H1 (cell line): ENCODE results near the gene VAV2. TPM values are rescaled to one million over a fixed set of nuclear protein-coding genes. Genes with fewer than 3 reads are reported as not detected.

ENCODE experiments used
- CTCF ChIA-PET: fragments of 300-600 bp; sonication (Branson Sonifier 250); formaldehyde crosslinking; loops from one replicate; lab custom pipeline; 2021; ENCODE audit not compliant: partially characterized antibody; lab: Charles Lee
- POLR2A ChIA-PET: fragments of 300-600 bp; sonication (Branson Sonifier 250); formaldehyde crosslinking; loops from one replicate; lab custom pipeline; 2021; ENCODE audit warnings: inconsistent platforms; ENCODE audit not compliant: partially characterized antibody; lab: Charles Lee
- DNase-seq, 2 experiments: peaks; one replicate each; pipeline versions ENCODE4 v3.0.0 to v3.0.0-alpha.2; 2010 to 2022; ENCODE audit warnings: low spot score in 2 of 2, low read depth in 1 of 2, mixed read lengths in 1 of 2
- FAIRE-seq: peaks from 2 replicates; lab custom pipeline; 2011; peaks lifted over from hg19 to GRCh38; lab: Jason Lieb, UNC
- H2AFZ ChIP-seq: 2 replicates; pipeline ENCODE4 v1.8.1; 2012; ENCODE audit warnings: low read length, inconsistent platforms
- H2AK5ac ChIP-seq: 2 replicates; pipeline ENCODE4 v1.6.1; 2013; ENCODE audit warnings: low read depth, low read length
- H2BK120ac ChIP-seq: replicated peaks from 2 replicates; pipeline ENCODE3; 2013; ENCODE audit warnings: low read depth, low read length, inconsistent platforms
- H2BK12ac ChIP-seq: 2 replicates; pipeline ENCODE4 v1.6.1; 2013; ENCODE audit warnings: low read depth, low read length
- H2BK15ac ChIP-seq: 2 replicates; pipeline ENCODE4 v1.6.1; 2013; ENCODE audit warnings: low read length
- H2BK20ac ChIP-seq: 2 replicates; pipeline ENCODE4 v1.6.1; 2013; ENCODE audit warnings: low read length
- H2BK5ac ChIP-seq: 2 replicates; pipeline ENCODE4 v1.6.1; 2013; ENCODE audit warnings: low read depth, low read length
- H3K14ac ChIP-seq: 2 replicates; pipeline ENCODE4 v1.6.1; 2013; ENCODE audit warnings: inconsistent platforms; ENCODE audit not compliant: insufficient read length
- H3K18ac ChIP-seq: 2 replicates; pipeline ENCODE4 v1.6.1; 2013; ENCODE audit warnings: low read length; ENCODE audit errors: extremely low read depth
- H3K23ac ChIP-seq: 2 replicates; pipeline ENCODE4 v1.6.1; 2013; ENCODE audit warnings: inconsistent platforms; ENCODE audit not compliant: insufficient read length
- H3K23me2 ChIP-seq: 2 replicates; pipeline ENCODE4 v1.6.1; 2013; ENCODE audit warnings: low read depth, low read length
- H3K27ac ChIP-seq: 2 replicates; pipeline ENCODE4 v1.6.1; 2011; ENCODE audit warnings: low read depth, low read length, inconsistent platforms
- H3K27me3 ChIP-seq, 4 experiments: replicated peaks in 1 of 4; 1 replicate in 1 of 4; 2 replicates in 3 of 4; pipeline versions ENCODE4 v1.6.1 to v1.8.1; 2011 to 2013; ENCODE audit warnings: low read length in 3 of 4, mild to moderate bottlenecking in 3 of 4, inconsistent platforms in 2 of 4, mixed read lengths in 2 of 4, moderate library complexity in 1 of 4; ENCODE audit not compliant: control insufficient read depth in 3 of 4, insufficient read depth in 3 of 4; ENCODE audit errors: extremely low read depth in 1 of 4
- H3K36me3 ChIP-seq, 4 experiments: 2 replicates each; pipeline versions ENCODE4 v1.6.1 to v1.8.1; 2011 to 2013; ENCODE audit warnings: mild to moderate bottlenecking in 4 of 4, low read length in 3 of 4, moderate library complexity in 2 of 4, control low read depth in 1 of 4, inconsistent platforms in 1 of 4; ENCODE audit not compliant: insufficient read depth in 4 of 4, control insufficient read depth in 2 of 4
- H3K4ac ChIP-seq: replicated peaks from 2 replicates; pipeline ENCODE3; 2013; ENCODE audit warnings: low read length, low read depth, mixed read lengths, inconsistent platforms; ENCODE audit not compliant: insufficient read length
- H3K4me1 ChIP-seq, 4 experiments: replicated peaks in 1 of 4; 1 replicate in 1 of 4; 2 replicates in 3 of 4; pipeline versions ENCODE4 v1.6.1 to v1.8.1; 2011 to 2013; ENCODE audit warnings: low read length in 3 of 4, inconsistent platforms in 2 of 4, mixed read lengths in 1 of 4; ENCODE audit not compliant: insufficient read depth in 4 of 4, control insufficient read depth in 3 of 4
- H3K4me2 ChIP-seq, 2 experiments: 2 replicates each; pipeline versions ENCODE4 v1.6.1 to v1.8.1; 2011 to 2013; ENCODE audit warnings: low read depth in 2 of 2, low read length in 2 of 2, control low read depth in 1 of 2, inconsistent platforms in 1 of 2, mild to moderate bottlenecking in 1 of 2; ENCODE audit not compliant: insufficient read depth in 1 of 2
- H3K4me3 ChIP-seq, 4 experiments: fragments of 200-600, 300-600 bp in 1 of 4; sonication (generic), shearing (Covaris generic), sonication (Bioruptor Twin) in 1 of 4; 2 replicates each; pipeline versions ENCODE4 v1.5.1 to v1.8.1; 2011 to 2016; ENCODE audit warnings: low read length in 4 of 4, low read depth in 3 of 4, control low read depth in 2 of 4, inconsistent platforms in 2 of 4, mild to moderate bottlenecking in 2 of 4, mixed read lengths in 1 of 4, moderate library complexity in 1 of 4; ENCODE audit not compliant: insufficient read depth in 2 of 4; ENCODE audit errors: extremely low read depth in 1 of 4
- H3K56ac ChIP-seq: replicated peaks from 2 replicates; pipeline ENCODE3; 2013; ENCODE audit warnings: low read depth, mild to moderate bottlenecking, mixed read lengths, low read length, inconsistent platforms; ENCODE audit not compliant: insufficient read length
- H3K79me1 ChIP-seq: 2 replicates; pipeline ENCODE4 v1.6.1; 2013; ENCODE audit warnings: low read depth, low read length, control low read depth
- H3K79me2 ChIP-seq, 2 experiments: 2 replicates each; pipeline versions ENCODE4 v1.6.1 to v1.8.1; 2012 to 2013; ENCODE audit warnings: low read length in 2 of 2, mild to moderate bottlenecking in 2 of 2, inconsistent platforms in 1 of 2; ENCODE audit not compliant: insufficient read depth in 2 of 2, control insufficient read depth in 1 of 2
- H3K9ac ChIP-seq, 4 experiments: replicated peaks in 1 of 4; 1 replicate in 1 of 4; 2 replicates in 3 of 4; pipeline versions ENCODE4 v1.6.1 to v1.8.1; 2011 to 2013; ENCODE audit warnings: low read depth in 3 of 4, low read length in 3 of 4, control low read depth in 2 of 4, mild to moderate bottlenecking in 2 of 4, moderate library complexity in 2 of 4, inconsistent platforms in 1 of 4; ENCODE audit errors: extremely low read depth in 1 of 4
- H3K9me3 ChIP-seq, 2 experiments: 2 replicates each; pipeline versions ENCODE4 v1.6.1 to v1.8.1; 2012 to 2013; ENCODE audit warnings: mild to moderate bottlenecking in 2 of 2, moderate library complexity in 2 of 2, control low read depth in 1 of 2, inconsistent platforms in 1 of 2, low read depth in 1 of 2, low read length in 1 of 2, mixed read lengths in 1 of 2; ENCODE audit not compliant: insufficient read depth in 2 of 2
- H4K20me1 ChIP-seq, 2 experiments: replicated peaks in 1 of 2; 2 replicates each; pipeline versions ENCODE3 to v1.8.1; 2011 to 2013; ENCODE audit warnings: inconsistent platforms in 2 of 2, low read length in 2 of 2, mild to moderate bottlenecking in 1 of 2; ENCODE audit not compliant: insufficient read depth in 2 of 2, control insufficient read depth in 1 of 2
- H4K5ac ChIP-seq: 2 replicates; pipeline ENCODE4 v1.6.1; 2013; ENCODE audit warnings: low read length, low read depth, mixed read lengths, inconsistent platforms; ENCODE audit not compliant: insufficient read length
- H4K8ac ChIP-seq: 2 replicates; pipeline ENCODE4 v1.8.0; 2013; ENCODE audit warnings: mild to moderate bottlenecking, moderate library complexity, low read length, inconsistent platforms; ENCODE audit not compliant: insufficient read depth; ENCODE audit errors: extremely low read depth
- H4K91ac ChIP-seq: replicated peaks from 2 replicates; pipeline ENCODE3; 2013; ENCODE audit warnings: low read length, mixed read lengths, inconsistent platforms; ENCODE audit not compliant: insufficient read length
- BCL11A ChIP-seq, 2 experiments: IDR thresholded peaks; one replicate each; pipeline ENCODE4 v1.6.1; 2011; ENCODE audit warnings: low read depth in 2 of 2, low read length in 2 of 2, mild to moderate bottlenecking in 2 of 2
- CREB1 ChIP-seq: IDR thresholded peaks from 2 replicates; pipeline ENCODE4 v1.6.1; 2012; ENCODE audit warnings: inconsistent platforms
- WGBS, 2 experiments: shearing (Covaris generic) in 1 of 2; methylation state at CpG; one replicate each; pipeline versions ENCODE4 v1.1.6 to v1.1.7; 2013 to 2015; ENCODE audit warnings: low lambda C conversion rate in 2 of 2, mixed read lengths in 2 of 2, inconsistent platforms in 1 of 2, low coverage in 1 of 2, missing lambda C conversion rate in 1 of 2; ENCODE audit not compliant: insufficient replicate concordance in 2 of 2, insufficient coverage in 1 of 2, insufficient read length in 1 of 2; ENCODE audit errors: extremely low coverage in 1 of 2, missing lambda C conversion rate in 1 of 2; 5-methylcytosine and 5-hydroxymethylcytosine counted together
- polyA plus RNA-seq, 7 experiments: library from polyadenylated mRNA; depleted of rRNA in 3 of 7; stranded (reverse) in 5 of 7; unstranded in 2 of 7; fragments of >200 nt in 5 of 7; fragments of 200-250 nt in 2 of 7; gene quantifications; 1 replicate in 5 of 7; 2 replicates in 1 of 7; 4 replicates in 1 of 7; pipeline versions ENCODE4 v1.2.1 to v1.2.3, GENCODE V29; 2011 to 2013; ENCODE audit warnings: missing spikeins in 2 of 7, mixed read lengths in 2 of 7
- total RNA-seq: library from RNA; stranded (reverse); fragmentation: NEBNext Ultra II Directional; extraction: Animal tissue kit (Norgen Biotek cat#: 25700); gene quantifications from 2 replicates; pipeline ENCODE4 v1.2.1, GENCODE V29; 2021

VAV2 gene
- total and polyA plus RNA-seq, 2 of the 8 experiments (the other 6 are each of a cell fraction or from before 2014, with no cell fraction given), result 13.6 to 37.6 TPM

DNA sequence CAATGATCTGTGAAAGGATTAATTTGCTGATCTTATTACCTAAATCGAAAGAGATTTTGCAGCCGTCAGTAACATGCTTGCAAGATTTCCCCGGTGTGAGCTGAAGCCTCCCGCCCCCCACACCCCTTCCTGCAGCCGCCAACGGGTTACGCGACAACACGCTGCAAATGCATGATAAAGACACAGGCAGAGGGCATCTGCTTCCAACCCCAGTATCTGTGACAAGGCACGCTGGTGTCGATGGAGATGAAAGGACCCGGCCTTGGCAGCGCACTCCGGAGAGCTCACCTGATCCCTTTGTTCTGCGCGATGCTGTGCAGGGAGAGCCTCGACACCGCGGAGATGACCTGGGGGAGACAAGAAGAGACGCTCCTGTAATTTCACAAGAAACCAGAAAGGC lies 131.0 kb downstream of the VAV2 start:
- H4K91ac ChIP-seq, result no peak overlapping the region
- peaks cover 0 to 14% of the 10 kb centered on the region in 2 experiments; a peak in 1 of 4 replicates for H3K79me2 ChIP-seq
- FAIRE-seq (no peak), DNase-seq (no peak)
- no peak overlapping the region for H3K23ac ChIP-seq
- H3K23me2 ChIP-seq, result no peaks in the 10 kb centered on the region
- H3K4ac ChIP-seq, result no peak overlapping the region
- no peak overlapping the region for H4K5ac ChIP-seq
- H3K9ac ChIP-seq, result no peak overlapping the region
- H2BK120ac ChIP-seq, result no peak overlapping the region
- peaks cover 0 to 19% (median 6%) of the 10 kb centered on the region in 4 experiments; a peak in 4 of 7 replicates for H3K4me1 ChIP-seq
- ChIA-PET CTCF (interaction anchor here (1.5 to 5.2 kb wide), 3 partner anchors 14 to 55 kb away, joined by 4 to 41 read pairs (median 5); no protein-coding TSS in a partner anchor), POLR2A (no interaction called here)
- no peak overlapping the region; a peak in 1 of 4 replicates for H3K4me2 ChIP-seq
- H2BK15ac ChIP-seq, result no peak overlapping the region
- peaks cover 8 to 12% of the 10 kb centered on the region in 2 experiments; a peak in 3 of 4 replicates for H3K9me3 ChIP-seq
- H3K18ac ChIP-seq, result no peak overlapping the region
- H4K8ac ChIP-seq, result no peak overlapping the region
- peaks cover 11 to 15% of the 10 kb centered on the region in 2 experiments for H4K20me1 ChIP-seq
- TF ChIP-seq BCL11A (IDR thresholded peaks at IDR 0.05; ENCODE audit: low read depth in 2 of 2, low read length in 2 of 2) (no peak), CREB1 (no peak)
- peaks cover 7% of the 10 kb centered on the region for H3K79me1 ChIP-seq
- no peak overlapping the region for H3K4me3 ChIP-seq
- no peak overlapping the region for H3K56ac ChIP-seq
- peaks cover 0 to 2% (median 0%) of the 10 kb centered on the region in 4 experiments; a peak in 1 of 8 replicates for H3K36me3 ChIP-seq
- H2BK12ac ChIP-seq, result no peak overlapping the region
- H3K14ac ChIP-seq, result no peak overlapping the region
- no peak overlapping the region for H3K27ac ChIP-seq
- no peak overlapping the region for H2AFZ ChIP-seq
- no peak overlapping the region for H2BK5ac ChIP-seq
- no peak overlapping the region for H2AK5ac ChIP-seq
- no peaks in the 10 kb centered on the region for H3K27me3 ChIP-seq
- WGBS, 2 experiments, result 73% methylated on average over 20 of the region's 20 CpGs; no CpG with 5 or more reads in 1 of the 2 experiments
- H2BK20ac ChIP-seq, result no peak overlapping the region
